Effector CD8-positive, alpha-beta T cell (primary cell): ENCODE measurements around the gene EYA4.

Source experiments
- DNase-seq: peaks from one replicate; lab custom pipeline; 2025; lab: John Stamatoyannopoulos, UW

The EYA4 gene

GRCh38 chr6:133456439-133456838 lies 215.3 kb downstream of the EYA4 start:
- no peak for DNase-seq

GRCh38 chr6:133456944-133457343 lies 215.8 kb downstream of the EYA4 start:
- no peak for DNase-seq

DNA sequence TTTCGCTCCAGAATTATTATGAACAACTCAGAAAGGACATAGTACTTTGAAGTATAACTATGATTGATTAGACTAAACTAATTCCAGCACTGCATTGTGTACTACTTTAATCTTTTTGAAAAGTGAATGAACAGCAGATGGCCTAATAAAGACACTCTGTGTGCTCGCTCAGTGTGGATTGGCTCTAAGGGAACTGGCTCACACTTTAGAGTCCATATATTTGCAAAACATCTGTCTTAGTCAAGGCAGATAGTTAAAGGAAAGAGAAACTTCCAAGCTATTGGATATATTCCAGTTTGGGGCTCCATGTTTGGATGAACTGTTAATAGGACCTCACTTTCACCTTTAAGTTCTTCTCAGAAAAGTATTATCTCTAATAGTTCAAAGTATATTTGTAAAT lies 218.9 kb downstream of the EYA4 start:
- DNase-seq = no peak

DNA sequence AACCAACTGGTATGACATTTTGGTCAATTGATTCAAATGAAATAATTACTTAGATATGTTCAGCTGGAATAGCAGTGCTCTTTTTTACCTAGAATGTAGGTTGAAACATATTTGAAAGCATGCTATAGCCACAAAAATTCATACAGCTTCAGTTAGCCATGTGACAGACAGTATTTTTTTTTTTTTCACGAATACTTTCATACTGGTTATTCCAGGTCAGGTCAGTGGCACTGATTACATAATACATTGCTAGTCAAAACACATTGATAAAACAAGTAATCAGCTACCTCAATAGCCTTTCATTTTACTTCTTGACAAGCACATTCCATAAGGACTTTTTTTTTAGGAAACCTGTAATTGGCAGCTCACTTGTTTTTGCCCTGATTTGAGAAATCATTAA lies 222.6 kb downstream of the EYA4 start:
- DNase-seq = no peak

- DNase-seq = no peak
Measured at GRCh38 chr6:133466680-133467079, 225.5 kb downstream of the EYA4 start.

- no peak for DNase-seq
Measured at GRCh38 chr6:133467231-133467981, 226.2 kb downstream of the EYA4 start.

- DNase-seq = no peak
Measured at GRCh38 chr6:133467982-133468380, 226.8 kb downstream of the EYA4 start.

GRCh38 chr6:133468591-133468990 lies 227.4 kb downstream of the EYA4 start:
- DNase-seq = no peak

DNA sequence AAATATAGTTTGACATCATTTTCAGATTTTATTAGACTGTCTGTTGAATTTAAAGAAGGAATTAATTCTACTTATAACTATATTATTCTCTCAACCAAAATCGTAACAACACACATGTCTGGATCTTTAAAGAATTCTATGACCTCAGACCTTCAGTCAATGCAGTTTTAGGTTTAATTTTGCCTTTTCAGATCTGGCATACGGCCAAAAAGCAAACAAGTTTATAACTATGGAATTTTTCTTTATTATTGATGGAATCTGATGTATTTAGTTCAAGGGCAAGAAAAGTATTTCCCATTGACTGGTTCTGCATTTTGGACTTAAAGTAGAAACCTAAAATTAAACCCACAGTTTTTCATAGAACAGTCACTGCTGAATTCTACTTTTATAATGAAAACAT lies 233.4 kb downstream of the EYA4 start:
- DNase-seq = no peak

DNA sequence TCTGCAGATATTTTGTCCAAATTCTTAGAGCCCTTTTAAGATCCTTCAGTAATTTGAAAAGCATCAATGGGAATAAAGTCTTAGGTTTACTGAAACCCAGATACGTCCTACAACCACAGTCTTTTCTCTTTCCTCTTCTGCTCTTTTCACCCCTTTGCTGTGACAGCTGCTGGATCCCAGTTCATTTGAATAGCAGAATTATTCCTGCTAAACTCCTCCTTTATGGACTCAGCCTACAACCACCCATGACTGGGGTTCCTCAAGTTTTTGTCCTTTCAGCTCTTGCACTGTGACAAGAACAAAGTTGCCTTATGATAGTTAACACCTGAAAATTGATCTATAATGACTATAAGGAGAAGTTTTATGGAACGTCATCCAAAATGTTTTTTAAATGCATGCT lies 237.5 kb downstream of the EYA4 start:
- DNase-seq = no peak

GRCh38 chr6:133487174-133487573 lies 246.0 kb downstream of the EYA4 start:
- no peak for DNase-seq

DNA sequence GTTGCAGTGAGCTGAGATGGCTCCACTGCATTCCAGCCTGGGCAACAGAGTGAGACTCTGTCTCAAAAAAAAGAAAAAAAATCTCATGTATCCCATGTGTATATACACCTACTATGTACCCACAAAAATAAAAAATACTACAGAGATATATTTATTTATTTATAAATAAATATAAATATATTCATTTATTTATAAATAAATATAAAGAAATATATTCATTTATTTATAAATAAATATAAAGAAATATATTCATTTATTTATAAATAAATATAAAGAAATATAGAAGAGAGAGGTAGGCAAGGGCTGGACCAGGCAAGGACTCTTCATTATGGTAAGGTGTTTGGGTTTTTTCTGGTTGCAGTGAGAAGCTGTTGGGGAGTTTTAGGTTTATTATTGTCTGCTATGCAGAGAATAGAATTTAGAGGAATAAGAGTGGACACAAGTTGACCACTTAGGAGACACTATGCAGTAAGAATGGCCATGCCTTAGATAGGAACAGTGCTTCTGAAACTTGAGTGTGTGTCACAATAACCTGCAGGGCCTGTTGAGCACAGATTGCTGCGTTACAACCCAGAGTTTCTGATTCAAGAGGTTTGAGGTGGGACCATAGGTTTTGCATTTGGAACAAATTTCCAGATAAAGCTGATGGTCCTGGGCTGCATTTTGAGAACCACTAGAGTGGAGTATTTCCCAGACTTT lies 254.2 kb downstream of the EYA4 start:
- DNase-seq = no peak

- DNase-seq = no peak
Measured at GRCh38 chr6:133499662-133500061, 258.5 kb downstream of the EYA4 start.

GRCh38 chr6:133501675-133502270 lies 260.6 kb downstream of the EYA4 start:
- DNase-seq = no peak

DNA sequence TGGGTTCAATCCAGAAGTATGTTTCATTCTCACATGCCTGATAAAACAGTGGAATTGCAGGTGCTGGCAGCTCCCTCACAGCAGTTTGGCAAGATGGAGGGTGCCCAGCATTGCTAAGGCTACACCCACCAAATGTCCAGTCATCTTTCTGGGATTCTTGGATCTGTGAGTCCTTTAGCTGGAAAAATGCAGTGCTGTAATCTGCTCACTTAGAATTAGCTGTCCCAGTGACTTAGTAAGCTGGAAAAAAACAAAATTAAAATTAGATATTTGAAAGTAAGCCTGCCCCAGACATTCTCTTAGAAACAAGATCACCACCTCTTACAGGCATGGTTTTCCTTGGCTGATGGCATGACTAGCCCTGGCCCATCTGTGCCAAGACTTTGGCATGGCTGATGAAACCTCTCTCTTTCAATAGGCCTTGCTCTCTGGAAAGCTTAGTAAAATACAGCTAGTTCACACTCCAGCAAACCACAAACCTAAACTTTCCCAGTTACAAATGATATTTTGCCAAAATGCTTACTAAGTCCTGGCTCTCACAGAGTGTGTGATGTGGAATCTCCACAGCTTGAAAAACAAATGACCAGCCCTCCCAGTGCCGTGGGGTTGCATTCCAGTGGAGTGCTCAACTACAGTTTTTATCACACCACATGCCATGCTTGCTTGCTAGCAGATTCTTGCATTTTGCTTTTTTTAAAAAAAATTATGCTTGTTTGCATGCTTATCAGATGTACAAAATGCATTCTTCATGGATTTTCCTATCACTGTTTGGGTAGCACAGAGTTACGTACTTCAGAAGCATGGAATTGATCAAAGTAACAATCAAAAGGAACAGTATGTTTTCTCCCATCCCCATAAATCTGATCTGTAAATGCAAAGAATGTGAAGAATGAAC lies 261.5 kb downstream of the EYA4 start:
- DNase-seq = no peak

GRCh38 chr6:133503336-133503729 lies 262.2 kb downstream of the EYA4 start:
- DNase-seq = no peak

DNA sequence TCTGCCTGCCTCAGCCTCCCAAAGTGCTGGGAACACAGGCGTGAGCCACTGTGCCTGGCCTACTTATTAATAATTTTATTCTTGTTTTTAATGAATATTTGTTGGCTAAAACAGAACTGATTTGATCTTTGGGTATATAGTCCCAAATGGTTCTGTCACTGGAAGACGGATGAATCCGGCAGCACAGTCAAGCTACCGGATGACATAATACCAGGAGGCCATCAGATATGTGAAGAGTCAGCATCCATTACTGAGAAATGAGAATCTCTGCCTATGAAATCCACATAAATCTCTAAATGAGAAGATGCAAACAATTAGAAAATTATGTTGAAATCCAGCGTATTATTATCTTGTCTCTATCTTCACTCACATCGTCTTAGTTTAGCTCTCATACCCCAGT lies 263.0 kb downstream of the EYA4 start:
- no peak for DNase-seq

DNA sequence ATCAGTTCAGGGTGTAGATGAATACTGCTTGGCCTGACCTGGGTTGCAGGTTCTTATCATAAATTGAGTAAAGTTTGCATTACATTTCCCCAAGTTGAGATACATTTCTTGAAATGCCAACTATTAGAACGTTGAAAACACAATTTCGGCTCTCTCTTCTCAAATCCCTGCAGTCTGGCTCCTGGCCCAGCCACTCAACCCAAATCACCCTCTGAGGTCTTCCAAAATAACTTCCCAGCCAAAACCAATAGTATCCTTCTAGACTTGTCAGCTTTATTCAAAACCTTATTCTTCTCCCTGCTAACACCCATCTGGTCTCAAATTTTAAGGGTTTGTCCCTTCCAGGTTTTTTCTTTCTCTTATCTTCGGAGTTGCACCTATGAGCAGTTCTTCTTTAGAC lies 263.6 kb downstream of the EYA4 start:
- DNase-seq = no peak

DNA sequence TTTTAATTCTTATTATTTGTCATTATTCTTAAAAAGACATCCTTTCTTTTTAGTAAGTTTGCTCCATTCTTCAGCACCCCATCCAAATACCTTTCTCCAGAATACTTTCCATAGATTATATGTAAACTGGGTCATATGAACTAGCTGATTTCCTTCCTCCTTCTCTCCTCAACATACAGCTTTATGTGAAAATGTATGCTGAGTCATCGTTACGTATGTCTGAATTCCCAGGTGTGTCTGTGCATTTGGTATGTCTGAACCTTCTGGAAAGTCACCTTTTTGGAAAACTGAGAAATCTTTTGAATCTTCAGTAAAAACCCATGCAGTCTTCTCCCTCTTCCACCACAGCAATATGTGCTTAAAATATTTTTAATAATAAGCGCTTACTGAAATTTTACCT lies 264.5 kb downstream of the EYA4 start:
- DNase-seq = no peak

GRCh38 chr6:133512410-133513016 lies 271.4 kb downstream of the EYA4 start:
- no peak for DNase-seq

- DNase-seq = no peak
Measured at GRCh38 chr6:133523816-133524215, 282.7 kb downstream of the EYA4 start.

GRCh38 chr6:133526436-133526835 lies 285.3 kb downstream of the EYA4 start:
- DNase-seq = no peak
